Cardiac fibroblast (primary cell): Measurements from ENCODE around the gene C3orf52.

Experiments used
- DNase-seq, 2 donors: peaks; one replicate each; pipeline versions ENCODE4 v3.0.0 to v3.0.0-alpha.2; 2010; ENCODE audit warnings: low read depth in 2 of 2
- H3K4me3 ChIP-seq, 2 donors: replicated peaks in 1 of 2; 1 replicate in 1 of 2; 2 replicates in 1 of 2; pipeline ENCODE4 v1.5.1; 2011; ENCODE audit warnings: low read depth in 2 of 2, low read length in 2 of 2, mild to moderate bottlenecking in 2 of 2, moderate library complexity in 1 of 2
- CTCF ChIP-seq: IDR thresholded peaks from one replicate; pipeline ENCODE4 v1.5.1; 2011; ENCODE audit warnings: low read depth, mild to moderate bottlenecking, low read length, inconsistent platforms

C3orf52 gene

DNA sequence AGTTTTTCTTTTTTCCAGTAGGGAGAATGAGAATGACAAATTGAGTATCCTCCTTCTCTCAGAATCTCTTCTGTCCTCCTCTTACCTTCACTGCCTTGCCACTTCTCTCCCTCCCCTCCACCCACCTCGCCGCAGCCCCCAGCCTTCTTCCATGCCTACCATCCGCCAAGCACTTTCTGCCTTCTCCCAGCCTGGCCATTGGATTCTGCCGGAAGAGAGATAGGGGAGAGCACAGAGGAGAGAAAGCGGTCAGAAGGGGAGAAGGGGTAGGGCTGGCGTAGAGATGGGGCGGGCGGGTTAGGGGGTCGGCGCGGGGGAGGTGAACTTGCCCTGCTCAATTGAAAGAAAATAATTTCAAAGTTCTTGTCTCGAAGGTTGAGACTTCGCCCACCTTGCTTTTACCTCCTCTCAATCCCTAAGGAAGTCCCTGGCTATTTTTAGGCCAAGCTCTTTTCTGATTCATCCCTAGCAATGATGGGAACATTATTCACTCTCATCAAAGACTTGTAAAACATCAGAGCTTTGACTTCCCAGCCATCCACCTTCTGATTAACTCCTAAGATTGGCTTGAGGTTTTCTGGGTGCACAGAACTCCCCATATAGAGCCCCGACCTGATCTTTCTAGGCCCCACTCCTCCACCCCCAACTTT is 811 bp downstream of the C3orf52 start:
- H3K4me3 ChIP-seq: peak overlapping the region; percentile 62
- DNase-seq: peak; percentile 16 to 66
- TF ChIP-seq CTCF: no peak

- no peak for TF ChIP-seq CTCF
- DNase-seq: no peak
- H3K4me3 ChIP-seq: no peak overlapping the region
These were observed 1.6 kb downstream of the C3orf52 start for GRCh38 chr3:112087746-112088145.

DNA sequence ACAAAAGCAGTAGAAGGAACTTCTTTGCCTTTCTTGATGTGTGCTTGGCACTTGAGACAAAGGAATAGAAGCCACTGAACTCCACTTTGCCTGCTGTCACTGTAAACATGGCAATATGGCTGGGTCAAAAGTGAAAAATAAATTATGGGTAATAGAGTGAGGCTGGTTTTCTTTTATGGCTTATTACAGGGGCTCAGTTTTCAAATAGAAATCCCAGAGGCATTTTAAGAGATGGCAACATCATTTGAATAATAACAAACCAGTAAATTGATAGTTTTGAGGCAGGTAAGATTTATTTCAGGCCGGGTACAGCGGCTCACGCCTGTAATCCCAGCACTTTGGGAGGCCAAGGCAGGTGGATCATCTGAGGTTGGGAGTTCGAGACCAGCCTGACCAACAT is 2.8 kb downstream of the C3orf52 start:
- TF ChIP-seq CTCF: no peak
- DNase-seq: no peak
- H3K4me3 ChIP-seq: no peak overlapping the region

DNA sequence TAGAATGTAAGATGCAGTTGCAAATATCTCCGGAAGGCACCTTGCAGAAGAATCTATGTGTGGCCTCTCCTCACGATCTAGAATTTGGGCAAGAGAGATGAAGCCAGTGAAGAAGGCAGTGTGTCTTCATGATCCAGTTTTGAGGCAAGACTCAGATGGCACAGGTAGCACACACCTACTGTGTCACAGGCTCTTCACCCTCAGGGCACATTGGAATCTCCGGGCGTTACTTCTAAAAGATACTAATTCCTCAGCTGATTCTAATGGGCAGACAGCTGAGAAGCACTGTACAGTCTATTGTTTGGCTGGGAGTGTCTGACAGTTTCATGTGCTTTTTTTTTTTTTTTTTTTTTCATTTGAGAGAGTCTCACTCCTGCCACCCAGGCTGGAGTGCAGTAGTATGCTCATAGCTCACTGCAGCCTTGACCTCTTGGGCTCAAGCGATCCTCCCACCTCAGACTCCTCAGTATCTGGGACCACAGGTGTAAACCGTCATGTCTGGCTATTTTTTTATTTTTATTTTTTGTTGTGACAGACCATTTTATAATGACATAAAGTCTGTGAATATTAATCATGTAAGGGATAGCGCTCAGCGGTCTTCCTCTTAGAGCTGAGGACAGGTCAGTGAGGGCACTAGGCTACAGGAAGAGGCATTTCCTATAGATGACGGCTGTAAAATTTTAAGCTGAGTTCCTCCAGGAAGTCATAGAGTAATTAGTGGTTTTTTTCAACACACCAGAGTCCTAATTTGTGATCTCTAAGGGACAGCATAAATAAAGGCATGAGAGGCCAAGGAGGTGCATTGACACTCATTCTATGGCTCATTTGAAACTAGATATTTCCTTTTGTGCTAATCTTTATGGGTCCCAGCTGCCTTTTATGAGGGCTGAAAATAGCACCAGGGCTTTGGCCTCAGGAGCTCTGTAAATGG is 4.0 kb downstream of the C3orf52 start:
- no peak for DNase-seq
- no peak for TF ChIP-seq CTCF

DNA sequence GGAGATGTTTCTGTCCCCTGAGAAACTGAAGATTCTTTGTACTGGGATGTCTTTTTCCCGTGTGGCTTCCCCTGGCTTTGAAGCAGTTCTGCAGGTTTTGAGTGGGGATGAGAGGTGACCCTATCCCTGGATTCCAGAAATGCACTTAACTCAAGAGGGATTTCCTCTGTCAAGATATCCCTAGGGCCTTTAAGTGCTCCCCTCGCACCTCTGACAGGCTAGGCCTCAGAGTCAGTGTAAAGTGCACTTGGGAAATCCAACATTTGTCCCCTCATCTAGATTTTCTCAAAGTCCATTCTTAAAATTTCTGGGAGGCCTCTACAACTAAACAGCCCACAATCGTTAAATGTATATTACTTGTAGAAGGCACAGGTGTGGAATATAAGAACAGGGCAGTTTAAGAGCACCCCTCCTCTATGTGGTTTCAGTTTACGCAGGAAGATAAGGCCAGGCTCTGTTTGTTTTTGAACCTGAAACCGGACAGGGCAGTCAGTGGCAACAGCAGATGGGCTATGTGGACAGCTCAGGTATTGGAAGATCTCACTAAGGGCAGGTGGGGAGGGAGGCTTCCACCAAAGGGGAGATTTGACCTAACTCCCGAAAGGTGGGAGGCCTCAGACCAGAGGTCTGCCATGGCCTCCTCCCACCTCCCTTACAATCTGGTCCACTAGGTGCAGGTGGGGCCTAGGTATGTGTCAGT is 4.8 kb downstream of the C3orf52 start:
- no peak for DNase-seq
- no peak overlapping the region for H3K4me3 ChIP-seq
- TF ChIP-seq CTCF: no peak

More for the DNA sequence above, 4.0 kb downstream of the C3orf52 start:
- H3K4me3 ChIP-seq: no peak overlapping the region

- no peak overlapping the region for H3K4me3 ChIP-seq
- no peak for TF ChIP-seq CTCF
- DNase-seq: peak; percentile 18 to 80
These were observed 6.4 kb downstream of the C3orf52 start for GRCh38 chr3:112092496-112093179.
